ENCODE measurements around the gene TNP1.

The TNP1 gene, protein sequence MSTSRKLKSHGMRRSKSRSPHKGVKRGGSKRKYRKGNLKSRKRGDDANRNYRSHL

DNA sequence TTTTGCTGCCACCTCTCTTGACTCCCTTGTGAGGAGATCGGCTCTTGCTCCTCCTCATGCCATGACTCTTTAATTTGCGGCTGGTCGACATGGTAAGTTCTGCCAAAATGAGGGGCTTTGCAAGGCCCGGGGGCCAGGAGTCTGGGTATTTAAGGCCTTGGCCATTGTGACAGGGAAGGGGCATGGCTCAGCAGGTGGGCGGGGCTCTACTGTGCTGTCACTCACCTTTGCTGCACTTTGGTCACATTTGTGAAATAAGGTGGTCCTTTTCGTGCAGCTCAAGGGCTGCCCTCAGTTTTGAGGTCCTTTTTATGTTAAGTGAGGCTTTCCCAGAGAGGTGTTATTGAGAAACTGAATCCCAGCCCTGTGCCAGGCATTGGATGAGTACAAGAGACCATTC, at the start of gene TNP1:
Gene TNP1, minus strand, starts transcription at position 121 of the 400 bp plus-strand sequence. Its CDS starts 30 bp downstream, at position 91.
- DNase-seq (ENCODE audit: low read depth in 3 of 3): no peak

DNA sequence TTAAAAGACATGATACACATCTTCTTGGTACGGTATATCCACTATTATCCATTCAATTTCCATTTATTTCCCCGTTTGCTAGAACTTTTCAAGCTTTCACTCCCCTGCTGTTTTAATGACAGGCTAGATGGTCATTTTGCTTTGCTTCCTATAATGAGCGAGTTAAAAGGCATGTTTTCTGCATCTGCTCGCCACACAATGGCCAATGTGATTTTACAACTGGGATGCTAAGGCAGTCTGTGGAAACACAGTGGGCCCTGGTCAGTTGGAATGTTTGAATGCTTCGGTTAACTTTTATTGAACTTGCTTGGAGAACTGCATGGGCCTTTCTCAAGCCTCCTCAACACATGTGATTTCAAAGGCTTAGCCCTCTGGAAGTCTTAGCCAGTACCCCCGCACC, 48.4 kb upstream of the TNP1 start:
- DNase-seq (ENCODE audit: low read depth in 3 of 3): no peak

- DNase-seq (ENCODE audit: low read depth in 3 of 3): no peak
Observed at GRCh38 chr2:216905649-216906329, 45.9 kb upstream of the TNP1 start.

- DNase-seq (ENCODE audit: low read depth in 3 of 3): no peak
Observed at GRCh38 chr2:216904974-216905373, 45.1 kb upstream of the TNP1 start.

GRCh38 chr2:216904554-216904953, 44.7 kb upstream of the TNP1 start:
- DNase-seq (ENCODE audit: low read depth in 3 of 3): no peak

- DNase-seq (ENCODE audit: low read depth in 3 of 3): no peak
Observed at GRCh38 chr2:216903470-216903869, 43.6 kb upstream of the TNP1 start.

GRCh38 chr2:216901273-216901672, 41.4 kb upstream of the TNP1 start:
- DNase-seq (ENCODE audit: low read depth in 3 of 3): no peak

DNA sequence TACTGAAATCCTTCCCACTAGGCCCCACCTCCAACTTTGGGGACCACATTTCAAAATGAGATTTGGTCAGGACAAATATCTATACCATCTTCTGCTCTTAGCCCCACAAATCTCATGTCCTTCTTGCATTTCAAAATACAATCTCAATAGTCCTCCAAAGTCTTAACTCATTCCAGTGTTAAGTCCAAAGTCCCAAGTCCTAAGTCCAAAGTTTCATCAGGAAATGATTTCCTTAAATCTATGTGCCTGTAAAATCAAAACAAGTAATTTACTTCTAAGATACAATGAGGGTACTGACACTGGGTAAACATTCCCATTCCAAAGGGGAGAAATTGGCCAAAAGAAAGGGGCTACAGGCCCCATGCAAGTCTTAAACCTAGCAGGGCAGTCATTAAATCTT, 40.5 kb upstream of the TNP1 start:
- DNase-seq (ENCODE audit: low read depth in 3 of 3): no peak

- no peak for DNase-seq (ENCODE audit: low read depth in 3 of 3)
Observed at GRCh38 chr2:216897561-216898203, 37.8 kb upstream of the TNP1 start.

DNA sequence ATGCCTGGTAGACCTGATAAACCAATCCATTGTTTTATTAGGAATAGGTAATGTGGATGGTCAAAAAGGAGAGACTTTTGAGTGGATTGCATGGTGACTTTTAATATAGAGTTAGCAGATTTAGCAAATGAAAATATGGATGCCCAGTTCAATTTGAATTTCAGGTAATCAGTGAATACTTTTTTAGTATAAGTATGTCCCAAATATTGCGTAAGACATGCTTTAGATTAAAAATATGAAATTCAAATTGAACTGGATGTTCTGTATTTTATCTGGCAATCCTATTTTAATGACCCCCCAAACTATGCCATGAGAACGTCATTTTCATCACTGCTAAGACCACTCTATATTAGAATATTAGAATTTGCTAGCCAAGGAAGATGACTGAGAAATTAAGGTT, 30.3 kb upstream of the TNP1 start:
- DNase-seq (ENCODE audit: low read depth in 3 of 3): no peak

DNA sequence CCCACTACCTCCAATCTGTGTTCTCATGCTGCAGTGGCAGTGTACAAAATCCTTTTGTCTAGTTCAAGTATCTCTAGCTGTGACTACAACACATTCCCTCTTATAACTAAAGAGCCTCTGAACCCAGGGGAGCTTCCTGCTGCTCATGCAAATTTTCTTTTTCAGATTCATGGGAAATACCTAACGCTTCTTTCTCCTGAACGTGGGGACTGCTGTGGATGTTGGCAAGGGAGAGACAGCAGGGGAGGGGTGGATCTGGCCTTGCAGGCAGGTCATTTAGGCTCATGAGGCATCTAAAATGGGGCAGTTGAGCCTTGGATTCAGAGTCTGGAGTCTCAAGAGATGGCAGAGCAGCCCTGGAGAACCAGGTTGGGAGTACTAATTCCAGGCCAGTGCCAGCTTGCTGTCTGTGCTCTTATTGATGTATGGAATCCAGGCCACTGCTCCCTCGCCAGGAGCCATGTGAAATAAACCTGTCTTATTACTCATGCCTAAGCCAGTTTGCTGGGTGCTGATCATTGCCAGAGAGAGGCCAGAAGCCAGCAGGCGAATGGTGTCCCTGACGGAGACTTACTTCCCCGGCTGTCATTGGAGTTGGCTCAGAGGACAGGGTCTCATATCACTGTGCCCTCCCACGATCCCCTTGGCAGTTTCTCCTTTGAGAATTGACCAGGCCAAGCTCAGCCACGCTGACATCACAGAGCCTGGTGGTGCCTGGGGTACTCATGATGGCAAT, 29.2 kb upstream of the TNP1 start:
- DNase-seq (ENCODE audit: low read depth in 3 of 3): no peak

GRCh38 chr2:216888081-216888480, 28.2 kb upstream of the TNP1 start:
- DNase-seq (ENCODE audit: low read depth in 3 of 3): no peak

DNA sequence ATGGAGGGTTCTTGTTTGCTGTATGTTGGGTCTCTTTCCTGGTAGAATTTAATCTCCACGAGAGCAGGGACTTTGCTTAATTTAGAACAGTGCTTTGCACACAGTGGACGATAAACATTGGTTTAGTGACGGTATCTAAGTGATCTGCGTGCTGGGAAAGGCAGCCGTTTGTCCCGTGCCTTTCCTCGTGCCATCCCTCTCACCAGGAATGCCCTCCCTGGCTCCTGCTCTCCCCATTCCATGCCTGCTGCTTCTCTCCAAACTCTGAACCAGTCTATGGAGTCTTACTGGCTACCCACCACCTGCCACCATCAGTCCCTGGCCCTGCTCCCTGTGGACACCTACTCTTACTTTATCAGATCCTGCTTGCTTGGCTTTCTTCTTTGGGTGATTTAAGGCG, 27.3 kb upstream of the TNP1 start:
- DNase-seq (ENCODE audit: low read depth in 3 of 3): no peak

DNA sequence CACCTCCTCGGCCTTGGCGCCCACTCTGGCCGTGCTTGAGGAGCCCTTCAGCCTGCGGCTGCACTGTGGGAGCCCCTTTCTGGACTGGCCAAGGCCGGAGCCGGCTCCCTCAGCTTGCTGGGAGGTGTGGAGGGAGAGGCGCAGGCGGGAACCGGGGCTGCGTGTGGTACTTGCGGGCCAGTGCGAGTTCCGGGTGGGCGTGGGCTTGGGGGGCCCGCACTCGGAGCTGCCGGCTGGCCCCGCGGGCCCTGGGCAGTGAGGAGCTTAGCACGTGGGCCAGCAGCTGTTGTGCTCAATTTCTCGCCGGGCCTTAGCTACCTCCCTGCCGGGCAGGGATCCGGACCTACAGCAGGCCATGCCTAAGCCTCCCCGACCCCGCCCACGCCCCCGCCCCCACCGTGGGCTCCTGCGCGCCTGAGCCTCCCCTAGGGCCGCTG, 25.3 kb upstream of the TNP1 start:
- DNase-seq (ENCODE audit: low read depth in 3 of 3): no peak

GRCh38 chr2:216884347-216884746, 24.5 kb upstream of the TNP1 start:
- DNase-seq (ENCODE audit: low read depth in 3 of 3): no peak

DNA sequence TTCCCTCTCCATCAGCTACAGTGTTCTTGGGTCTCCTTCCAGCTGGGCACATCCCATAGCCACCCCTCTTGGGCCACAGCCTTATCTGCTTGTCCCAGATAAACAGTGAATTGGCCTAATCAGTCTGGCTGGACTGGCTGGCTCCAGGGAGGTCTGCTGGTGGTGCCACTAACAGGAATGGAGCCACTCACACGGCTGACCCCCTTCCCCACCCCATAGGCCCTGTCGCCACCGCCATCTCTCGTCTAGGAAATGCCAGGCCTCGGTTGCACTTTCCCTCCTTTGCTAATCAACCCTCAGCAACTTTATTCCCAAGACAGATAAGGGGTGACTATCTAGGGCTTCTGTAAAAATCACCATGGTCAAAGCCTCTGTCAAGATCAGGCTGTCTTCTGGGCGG, 23.0 kb upstream of the TNP1 start:
- DNase-seq (ENCODE audit: low read depth in 3 of 3): no peak

GRCh38 chr2:216881411-216881810, 21.5 kb upstream of the TNP1 start:
- no peak for DNase-seq (ENCODE audit: low read depth in 3 of 3)

DNA sequence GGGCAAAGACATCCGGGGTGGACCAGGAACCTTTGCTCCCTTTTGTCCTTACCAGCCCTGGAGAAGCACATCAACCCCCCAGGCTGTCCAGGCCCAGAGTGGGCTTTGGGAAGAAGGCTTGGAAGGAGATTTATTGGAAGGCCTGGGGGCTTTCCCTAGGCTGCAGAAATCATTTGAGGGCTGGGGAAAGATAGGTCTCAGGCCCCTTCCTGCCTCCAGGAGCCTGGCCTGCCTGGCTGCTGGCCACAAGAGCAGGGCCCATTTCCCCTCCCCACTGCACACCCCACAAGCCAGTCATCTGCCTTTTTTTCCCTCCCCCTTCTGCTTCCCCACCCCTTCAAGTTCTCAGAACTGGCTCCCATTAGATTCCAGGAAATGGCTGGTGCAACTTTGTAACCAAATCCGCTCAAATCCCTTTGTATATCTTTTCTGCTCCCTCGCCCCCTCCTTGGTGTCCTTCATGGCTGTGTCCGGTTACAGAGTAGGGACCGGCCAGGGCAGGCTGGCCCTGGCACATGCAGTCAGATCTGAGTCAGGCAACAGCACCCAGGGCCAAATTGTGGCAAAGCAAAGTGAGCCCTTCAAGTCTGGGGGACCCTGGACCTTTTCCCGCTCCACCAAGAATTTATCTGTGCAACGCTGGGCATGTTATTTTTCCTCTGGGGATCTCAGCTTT, 20.8 kb upstream of the TNP1 start:
- no peak for DNase-seq (ENCODE audit: low read depth in 3 of 3)

- DNase-seq (ENCODE audit: low read depth in 3 of 3): no peak
Observed at GRCh38 chr2:216879727-216880508, 20.1 kb upstream of the TNP1 start.

DNA sequence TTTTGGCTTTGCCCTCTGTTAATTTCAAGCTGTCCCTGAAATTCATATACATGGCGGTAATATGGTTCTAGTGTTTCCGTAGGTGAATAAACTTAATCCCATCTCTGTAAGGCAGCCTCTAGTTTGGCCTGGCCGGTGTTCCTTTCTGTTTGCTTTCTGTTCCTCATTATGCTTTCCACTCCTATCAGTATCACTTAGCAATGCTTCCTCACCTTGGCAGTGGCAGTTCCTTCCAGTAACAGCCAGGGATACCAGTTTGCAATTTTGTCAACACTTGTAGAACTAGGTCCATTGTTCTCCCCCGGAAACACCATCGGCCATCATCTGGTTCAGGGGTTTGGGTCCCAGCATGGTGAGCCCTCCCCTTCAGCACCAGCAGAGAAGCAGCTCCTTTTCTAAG, 18.2 kb upstream of the TNP1 start:
- no peak for DNase-seq (ENCODE audit: low read depth in 3 of 3)

- no peak for DNase-seq (ENCODE audit: low read depth in 3 of 3)
Observed at GRCh38 chr2:216877085-216877484, 17.2 kb upstream of the TNP1 start.
